Uterus (tissue), 2 donors: ENCODE data around the gene EDRF1.

Source experiments
- CTCF ChIP-seq, 4 experiments: fragments of 200-600 bp in 2 of 4; fragments of 450-650 bp in 2 of 4; sonication (generic) in 2 of 4; IDR thresholded peaks; one replicate each; pipeline ENCODE4 v1.5.1; 2016 to 2019; ENCODE audit warnings: antibody characterized with exemption in 4 of 4, mild to moderate bottlenecking in 2 of 4, moderate library complexity in 1 of 4
- POLR2A ChIP-seq, 2 donors: fragments of 450-650 bp; IDR thresholded peaks; one replicate each; pipeline ENCODE4 v1.6.1; 2016; ENCODE audit warnings: antibody characterized with exemption in 2 of 2, mild to moderate bottlenecking in 1 of 2, moderate library complexity in 1 of 2

- TF ChIP-seq POLR2A (IDR thresholded peaks at IDR 0.05) (no peak), CTCF (IDR thresholded peaks at IDR 0.05) (no peak)
Observed at GRCh38 chr10:125692601-125693523, 26.6 kb upstream of the EDRF1 start.
